GM12874 (cell line): ENCODE data around the gene FGGY.

Experiments used
- TF ChIP-seq, protein P1 (sequence below): IDR thresholded peaks from 2 replicates; pipeline ENCODE4 v1.5.1; 2011; ENCODE audit warnings: low read depth, mild to moderate bottlenecking, control low read depth, low read length, moderate library complexity; ENCODE audit not compliant: insufficient read depth

Gene FGGY

GRCh38 chr1:59520827-59521418 is 224.0 kb downstream of the FGGY start:
- TF ChIP-seq, protein P1, sequence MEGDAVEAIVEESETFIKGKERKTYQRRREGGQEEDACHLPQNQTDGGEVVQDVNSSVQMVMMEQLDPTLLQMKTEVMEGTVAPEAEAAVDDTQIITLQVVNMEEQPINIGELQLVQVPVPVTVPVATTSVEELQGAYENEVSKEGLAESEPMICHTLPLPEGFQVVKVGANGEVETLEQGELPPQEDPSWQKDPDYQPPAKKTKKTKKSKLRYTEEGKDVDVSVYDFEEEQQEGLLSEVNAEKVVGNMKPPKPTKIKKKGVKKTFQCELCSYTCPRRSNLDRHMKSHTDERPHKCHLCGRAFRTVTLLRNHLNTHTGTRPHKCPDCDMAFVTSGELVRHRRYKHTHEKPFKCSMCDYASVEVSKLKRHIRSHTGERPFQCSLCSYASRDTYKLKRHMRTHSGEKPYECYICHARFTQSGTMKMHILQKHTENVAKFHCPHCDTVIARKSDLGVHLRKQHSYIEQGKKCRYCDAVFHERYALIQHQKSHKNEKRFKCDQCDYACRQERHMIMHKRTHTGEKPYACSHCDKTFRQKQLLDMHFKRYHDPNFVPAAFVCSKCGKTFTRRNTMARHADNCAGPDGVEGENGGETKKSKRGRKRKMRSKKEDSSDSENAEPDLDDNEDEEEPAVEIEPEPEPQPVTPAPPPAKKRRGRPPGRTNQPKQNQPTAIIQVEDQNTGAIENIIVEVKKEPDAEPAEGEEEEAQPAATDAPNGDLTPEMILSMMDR, result no peak

GRCh38 chr1:59521456-59521855 is 224.6 kb downstream of the FGGY start:
- TF ChIP-seq, protein P1, result no peak

DNA sequence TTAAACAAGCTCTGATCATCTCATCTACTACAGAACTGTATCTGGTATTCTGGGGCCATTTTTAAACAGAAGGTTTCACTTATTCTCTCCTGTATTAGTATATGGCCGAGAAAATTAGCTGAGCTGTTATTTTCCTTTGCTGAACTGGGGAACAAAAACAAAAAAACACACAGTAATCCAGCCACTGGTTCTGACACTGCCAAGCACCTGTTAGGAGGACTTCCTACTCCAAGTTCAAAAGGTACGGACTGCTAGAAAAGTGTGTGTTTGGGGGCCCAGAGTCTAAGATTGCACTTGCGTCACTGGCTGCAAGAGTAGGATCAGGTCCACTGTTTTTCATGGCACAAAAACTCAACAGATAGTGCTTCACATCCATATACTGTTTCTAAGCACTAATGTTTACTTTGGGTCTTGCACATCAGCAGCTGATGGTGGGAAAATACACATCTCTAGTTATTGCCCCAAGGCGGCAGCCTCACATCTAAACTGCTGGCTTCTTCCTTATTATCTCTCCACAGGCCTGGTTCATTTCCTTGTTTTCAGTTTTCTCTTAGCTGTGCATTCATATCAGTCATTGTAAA is 226.1 kb downstream of the FGGY start:
- TF ChIP-seq, protein P1, result no peak

DNA sequence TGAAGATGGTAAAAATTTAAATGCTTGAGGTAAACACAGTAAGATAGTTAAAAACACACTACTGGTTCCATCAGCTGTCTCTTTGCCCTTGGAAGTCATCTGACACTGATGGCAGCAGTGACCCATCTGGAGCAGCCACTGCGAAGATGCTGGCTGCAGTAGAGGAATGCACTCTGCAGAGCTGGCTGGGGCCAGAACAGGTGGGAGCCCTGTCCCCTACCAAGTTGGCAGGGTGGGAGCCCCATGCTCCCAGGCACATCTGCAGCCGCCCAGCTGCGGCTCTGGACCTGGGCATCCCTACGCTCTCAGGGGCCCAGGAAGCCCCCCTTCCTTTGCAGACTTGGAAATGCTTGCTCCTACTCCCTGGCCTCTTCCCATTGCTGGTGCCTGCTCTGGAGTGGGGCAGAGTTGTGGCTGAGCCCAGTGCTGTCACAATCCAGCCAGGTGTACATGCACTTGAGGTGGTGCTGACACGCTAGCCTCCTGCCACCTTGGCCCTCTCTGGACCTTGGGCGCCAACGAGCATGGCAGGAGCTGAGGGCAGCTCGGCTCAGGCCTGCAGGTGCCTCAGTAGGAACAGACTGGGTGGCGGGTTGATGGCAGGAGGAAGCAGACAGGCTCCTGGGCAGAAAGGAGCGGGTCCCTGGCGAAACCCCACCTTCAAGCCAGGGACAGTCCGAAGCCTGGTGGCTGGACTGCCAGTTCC is 227.0 kb downstream of the FGGY start:
- TF ChIP-seq, protein P1, result no peak

DNA sequence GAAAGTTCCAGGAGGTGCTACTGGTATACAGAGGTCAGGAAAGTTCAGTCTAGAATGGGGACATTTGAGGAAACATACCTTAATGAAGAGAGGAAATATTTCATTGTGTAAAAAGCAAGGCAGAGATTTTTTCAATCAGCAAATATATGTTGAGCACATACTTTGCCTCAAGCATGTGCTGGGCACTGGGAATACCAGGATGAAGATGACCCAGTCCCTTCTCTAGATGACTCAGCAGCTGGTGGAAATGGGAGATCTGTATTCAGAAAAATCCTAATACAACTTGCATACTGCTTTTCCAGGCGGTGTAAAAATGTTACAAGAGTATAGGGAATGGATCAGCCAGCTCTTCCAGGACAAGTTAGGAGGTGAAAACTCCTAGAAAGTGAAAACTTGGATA is 229.3 kb downstream of the FGGY start:
- TF ChIP-seq, protein P1, result no peak

- TF ChIP-seq, protein P1, result no peak
Measured at GRCh38 chr1:59528471-59528870, 231.6 kb downstream of the FGGY start.

DNA sequence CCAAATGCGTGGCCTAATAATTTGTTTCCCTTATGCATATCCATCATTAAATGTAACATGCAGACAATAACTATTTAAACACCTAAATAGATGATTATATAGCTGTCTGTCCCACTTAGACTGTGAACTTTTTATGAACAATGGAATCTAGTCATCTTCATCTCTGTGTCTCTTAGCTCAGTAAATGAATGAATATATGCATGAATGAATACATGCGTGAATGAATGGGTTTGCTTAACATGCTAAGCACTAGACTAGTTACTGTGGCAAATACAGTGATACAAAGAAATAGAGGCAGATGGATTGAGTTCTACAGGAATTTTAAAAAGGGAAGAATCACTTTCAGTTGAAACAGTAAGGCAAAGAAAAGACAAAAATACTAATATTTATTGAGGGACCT is 232.0 kb downstream of the FGGY start:
- TF ChIP-seq, protein P1, result no peak
